DND-41 (cell line): ENCODE measurements around the gene TMEM114.

ENCODE experiments used
- ATAC-seq: fragments of 200-7000 bp; cut with Tn5 transposase; 3 replicates; pipeline ENCODE4 v1.9.1; 2021; ENCODE audit warnings: low read depth; ENCODE audit not compliant: insufficient read depth
- DNase-seq: peaks from one replicate; pipeline ENCODE4 v3.0.0-alpha.2; 2020
- H2AFZ ChIP-seq: 2 replicates; pipeline ENCODE4 v1.6.0; 2012; ENCODE audit warnings: low read depth, low read length
- H3K27ac ChIP-seq: 2 replicates; pipeline ENCODE4 v1.5.1; 2012; ENCODE audit warnings: low read length, inconsistent platforms
- H3K27me3 ChIP-seq: fragments of 200-600 bp; sonication (generic); 2 replicates; pipeline ENCODE4 v1.6.0; 2012; ENCODE audit warnings: low read length, mild to moderate bottlenecking, inconsistent platforms; ENCODE audit not compliant: insufficient read depth, poor library complexity
- H3K36me3 ChIP-seq: 2 replicates; pipeline ENCODE4 v1.5.1; 2012; ENCODE audit warnings: low read length, inconsistent platforms; ENCODE audit not compliant: insufficient read depth
- H3K4me1 ChIP-seq: 2 replicates; pipeline ENCODE4 v1.5.1; 2012; ENCODE audit warnings: mild to moderate bottlenecking, low read length; ENCODE audit not compliant: insufficient read depth
- H3K4me2 ChIP-seq: 2 replicates; pipeline ENCODE4 v1.6.0; 2012; ENCODE audit warnings: mild to moderate bottlenecking, moderate library complexity, low read length, inconsistent platforms; ENCODE audit not compliant: insufficient read depth
- H3K4me3 ChIP-seq, 2 experiments: fragments of 200-600 bp in 1 of 2; shearing (Covaris generic) in 1 of 2; 2 replicates each; pipeline ENCODE4 v1.5.1; 2012 to 2016; ENCODE audit warnings: inconsistent platforms in 2 of 2, low read length in 2 of 2, mild to moderate bottlenecking in 2 of 2, low read depth in 1 of 2, moderate library complexity in 1 of 2
- H3K79me2 ChIP-seq: 2 replicates; pipeline ENCODE4 v1.6.0; 2012; ENCODE audit warnings: low read length, inconsistent platforms; ENCODE audit not compliant: insufficient read depth
- H3K9ac ChIP-seq: 2 replicates; pipeline ENCODE4 v1.6.0; 2012; ENCODE audit warnings: low read depth, mild to moderate bottlenecking, inconsistent platforms, low read length, moderate library complexity
- H3K9me3 ChIP-seq: 2 replicates; pipeline ENCODE4 v1.5.1; 2012; ENCODE audit warnings: low read length, moderate library complexity, mild to moderate bottlenecking, inconsistent platforms; ENCODE audit not compliant: insufficient read depth, severe bottlenecking
- H4K20me1 ChIP-seq: 2 replicates; pipeline ENCODE4 v1.6.0; 2012; ENCODE audit warnings: low read length; ENCODE audit not compliant: insufficient read depth
- CTCF ChIP-seq: IDR thresholded peaks from 2 replicates; pipeline ENCODE4 v1.5.1; 2012; ENCODE audit warnings: borderline replicate concordance, low read length, moderate library complexity, mild to moderate bottlenecking; ENCODE audit not compliant: poor library complexity, severe bottlenecking; ENCODE audit errors: extremely low read depth
- EZH2 ChIP-seq: IDR thresholded peaks from 3 replicates; pipeline ENCODE4 v1.6.1; 2012; ENCODE audit warnings: borderline replicate concordance, low read depth, mild to moderate bottlenecking, moderate library complexity, low read length, inconsistent platforms; ENCODE audit not compliant: severe bottlenecking

TMEM114 gene

GRCh38 chr16:8587065-8587464 is 3.2 kb downstream of the TMEM114 start:
- Histone ChIP-seq H3K4me2 (no peak overlapping the region), H3K27me3 (peaks cover 6% of the 10 kb centered on the region), H2AFZ (no peak overlapping the region), H3K9ac (no peak overlapping the region), H4K20me1 (no peaks in the 10 kb centered on the region), H3K79me2 (no peaks in the 10 kb centered on the region), H3K27ac (no peak overlapping the region), H3K9me3 (no peaks in the 10 kb centered on the region), H3K4me3 (no peak overlapping the region), H3K36me3 (no peaks in the 10 kb centered on the region), H3K4me1 (0 out of 2 replicates have a peak, but pooled peaks cover 3% of the 10 kb centered on the region)
- TF ChIP-seq CTCF (no peak), EZH2 (no peak)
- ATAC-seq (no peak), DNase-seq (no peak)

GRCh38 chr16:8585857-8586256 is 4.5 kb downstream of the TMEM114 start:
- ATAC-seq, result no peak
- Histone ChIP-seq H3K27ac (no peak overlapping the region), H4K20me1 (no peaks in the 10 kb centered on the region), H3K4me2 (no peak overlapping the region), H3K27me3 (peaks cover 6% of the 10 kb centered on the region), H3K9ac (no peak overlapping the region), H3K9me3 (no peaks in the 10 kb centered on the region), H3K79me2 (no peaks in the 10 kb centered on the region), H3K36me3 (no peaks in the 10 kb centered on the region), H3K4me1 (0 out of 2 replicates have a peak, but pooled peaks cover 5% of the 10 kb centered on the region), H2AFZ (no peak overlapping the region), H3K4me3 (no peak overlapping the region)
- TF ChIP-seq CTCF (no peak), EZH2 (no peak)
- no peak for DNase-seq

- DNase-seq (no peak), ATAC-seq (no peak)
- H3K36me3 ChIP-seq, result no peaks in the 10 kb centered on the region
- H4K20me1 ChIP-seq, result no peaks in the 10 kb centered on the region
- 0 out of 2 replicates have a peak, but pooled peaks cover 5% of the 10 kb centered on the region for H3K4me1 ChIP-seq
- peaks cover 6% of the 10 kb centered on the region for H3K27me3 ChIP-seq
- no peak overlapping the region for H3K27ac ChIP-seq
- no peaks in the 10 kb centered on the region for H3K9me3 ChIP-seq
- H3K9ac ChIP-seq, result no peak overlapping the region
- no peak for TF ChIP-seq CTCF
- no peak for TF ChIP-seq EZH2
- H3K79me2 ChIP-seq, result no peaks in the 10 kb centered on the region
- H3K4me2 ChIP-seq, result no peak overlapping the region
- H2AFZ ChIP-seq, result no peak overlapping the region
- H3K4me3 ChIP-seq, result no peak overlapping the region
These were observed 5.3 kb downstream of the TMEM114 start for GRCh38 chr16:8585041-8585440.

- DNase-seq (no peak), ATAC-seq (no peak)
- Histone ChIP-seq H3K36me3 (no peaks in the 10 kb centered on the region), H3K27ac (no peak overlapping the region), H2AFZ (no peak overlapping the region), H3K4me3 (no peak overlapping the region), H3K9ac (no peak overlapping the region), H4K20me1 (no peaks in the 10 kb centered on the region), H3K4me1 (0 out of 2 replicates have a peak, but pooled peaks cover 5% of the 10 kb centered on the region), H3K79me2 (no peaks in the 10 kb centered on the region), H3K4me2 (no peak overlapping the region), H3K27me3 (peaks cover 6% of the 10 kb centered on the region), H3K9me3 (no peaks in the 10 kb centered on the region)
- TF ChIP-seq CTCF (no peak), EZH2 (no peak)
These were observed 6.6 kb downstream of the TMEM114 start for GRCh38 chr16:8583732-8584131.
